ENCODE measurements around the gene OR9Q1. TPM values are rescaled to one million over a fixed set of nuclear protein-coding genes. Genes with fewer than 3 reads are reported as not detected.
"Not testable (repeated sequence)": the region's sequence is repeated elsewhere in the genome, so short reads cannot be mapped to it uniquely, and the experiment has no call there.

Gene OR9Q1
- total RNA-seq, 1 donor from 2014 or later, result not detected

DNA sequence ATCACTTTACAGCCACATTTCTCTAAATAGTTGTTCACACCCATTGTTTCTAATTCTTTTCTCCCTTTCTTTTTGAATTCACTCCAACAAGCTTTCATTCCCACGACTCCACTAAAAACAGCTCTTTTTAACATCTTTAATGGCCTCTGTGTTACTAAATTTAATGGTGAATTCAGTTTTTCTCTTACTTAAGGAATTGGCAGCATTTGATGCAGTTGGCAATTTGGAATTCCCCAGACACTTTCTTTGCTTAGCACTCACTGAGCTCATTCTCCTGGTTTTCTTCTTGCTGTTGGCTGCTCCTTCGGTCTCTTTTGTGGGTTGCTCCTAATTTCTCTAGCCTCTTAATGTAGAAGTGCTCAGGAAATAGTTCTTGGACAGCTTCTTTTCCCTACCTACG, 40.5 kb upstream of the OR9Q1 start:
- intact Hi-C loops (cut with DNase I), result no loop called here
- Histone ChIP-seq H3K9me3 (no peaks in the 10 kb centered on the region), H3K27ac (no peak overlapping the region), H3K4me1 (no peaks in the 10 kb centered on the region), H3K36me3 (no peaks in the 10 kb centered on the region), H3K27me3 (no peaks in the 10 kb centered on the region), H3K4me3 (no peak overlapping the region)
- DNase-seq (ENCODE audit: extremely low spot score in 2 of 2), result no peak
- no peak for TF ChIP-seq POLR2A (IDR thresholded peaks at IDR 0.05)
- TF ChIP-seq, protein P1, sequence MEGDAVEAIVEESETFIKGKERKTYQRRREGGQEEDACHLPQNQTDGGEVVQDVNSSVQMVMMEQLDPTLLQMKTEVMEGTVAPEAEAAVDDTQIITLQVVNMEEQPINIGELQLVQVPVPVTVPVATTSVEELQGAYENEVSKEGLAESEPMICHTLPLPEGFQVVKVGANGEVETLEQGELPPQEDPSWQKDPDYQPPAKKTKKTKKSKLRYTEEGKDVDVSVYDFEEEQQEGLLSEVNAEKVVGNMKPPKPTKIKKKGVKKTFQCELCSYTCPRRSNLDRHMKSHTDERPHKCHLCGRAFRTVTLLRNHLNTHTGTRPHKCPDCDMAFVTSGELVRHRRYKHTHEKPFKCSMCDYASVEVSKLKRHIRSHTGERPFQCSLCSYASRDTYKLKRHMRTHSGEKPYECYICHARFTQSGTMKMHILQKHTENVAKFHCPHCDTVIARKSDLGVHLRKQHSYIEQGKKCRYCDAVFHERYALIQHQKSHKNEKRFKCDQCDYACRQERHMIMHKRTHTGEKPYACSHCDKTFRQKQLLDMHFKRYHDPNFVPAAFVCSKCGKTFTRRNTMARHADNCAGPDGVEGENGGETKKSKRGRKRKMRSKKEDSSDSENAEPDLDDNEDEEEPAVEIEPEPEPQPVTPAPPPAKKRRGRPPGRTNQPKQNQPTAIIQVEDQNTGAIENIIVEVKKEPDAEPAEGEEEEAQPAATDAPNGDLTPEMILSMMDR (IDR thresholded peaks at IDR 0.05), result no peak
- TF ChIP-seq POLR2AphosphoS5 (IDR thresholded peaks at IDR 0.05; ENCODE audit: insufficient read depth in 1 of 2, low read depth in 1 of 2), result no peak

DNA sequence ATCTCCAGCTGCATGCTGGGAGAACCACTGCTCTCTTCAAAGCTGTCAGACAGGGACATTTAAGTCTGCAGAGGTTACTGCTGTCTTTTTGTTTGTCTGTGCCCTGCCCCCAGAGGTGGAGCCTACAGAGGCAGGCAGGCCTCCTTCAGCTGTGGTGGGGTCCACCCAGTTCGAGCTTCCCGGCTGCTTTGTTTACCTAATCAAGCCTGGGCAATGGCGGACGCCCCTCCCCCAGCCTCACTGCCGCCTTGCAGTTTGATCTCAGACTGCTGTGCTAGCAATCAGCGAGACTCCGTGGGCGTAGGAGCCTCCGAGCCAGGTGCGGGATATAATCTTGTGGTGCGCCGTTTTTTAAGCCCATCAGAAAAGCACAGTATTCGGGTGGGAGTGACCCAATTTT, 24.2 kb upstream of the OR9Q1 start:
- H3K36me3 ChIP-seq; intact Hi-C loops (cut with DNase I); H3K27ac ChIP-seq; H3K27me3 ChIP-seq; H3K4me1 ChIP-seq; DNase-seq (ENCODE audit: extremely low spot score in 2 of 2); H3K9me3 ChIP-seq; H3K4me3 ChIP-seq: not testable (repeated sequence)

DNA sequence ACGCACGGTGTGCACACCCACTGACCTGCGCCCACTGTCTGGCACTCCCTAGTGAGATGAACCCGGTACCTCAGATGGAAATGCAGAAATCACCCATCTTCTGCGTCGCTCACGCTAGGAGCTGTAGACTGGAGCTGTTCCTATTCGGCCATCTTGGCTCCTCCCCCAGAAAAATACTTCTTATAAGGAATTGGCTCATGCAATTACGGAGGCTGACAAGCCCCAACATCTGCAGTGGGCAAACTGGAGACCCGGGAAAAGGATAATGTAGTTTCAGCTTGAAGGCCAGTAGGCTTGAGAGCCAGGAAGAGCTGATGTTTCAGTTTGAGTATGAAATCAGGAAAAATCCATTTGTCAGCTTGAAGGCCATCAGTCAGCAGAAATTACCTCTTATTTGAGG, 23.7 kb upstream of the OR9Q1 start:
- H3K27me3 ChIP-seq; H3K4me3 ChIP-seq; intact Hi-C loops (cut with DNase I); H3K27ac ChIP-seq; DNase-seq (ENCODE audit: extremely low spot score in 2 of 2); H3K36me3 ChIP-seq; H3K4me1 ChIP-seq; H3K9me3 ChIP-seq: not testable (repeated sequence)

DNA sequence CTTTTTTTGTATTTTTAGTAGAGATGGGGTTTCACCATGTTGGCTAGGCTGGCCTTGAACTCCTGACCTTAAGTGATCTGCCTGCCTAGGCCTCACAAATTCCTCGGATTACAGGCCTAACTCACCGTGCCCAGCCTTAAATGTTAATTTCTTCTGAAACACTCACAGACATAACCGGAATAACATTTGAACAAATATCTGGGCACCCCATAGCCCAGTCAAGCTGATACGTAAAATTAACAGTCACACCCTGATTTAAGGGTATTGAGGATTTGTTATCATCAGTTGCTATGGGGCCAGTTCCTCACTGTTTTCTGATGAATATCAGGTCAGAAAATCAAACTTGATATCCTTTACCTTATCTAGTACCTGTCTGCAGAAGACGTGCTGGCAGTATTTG, 23.0 kb upstream of the OR9Q1 start:
- DNase-seq (ENCODE audit: extremely low spot score in 2 of 2), result no peak
- Histone ChIP-seq H3K4me3 (no peak overlapping the region), H3K9me3 (no peaks in the 10 kb centered on the region), H3K27ac (no peak overlapping the region), H3K27me3 (no peaks in the 10 kb centered on the region), H3K36me3 (no peaks in the 10 kb centered on the region), H3K4me1 (no peaks in the 10 kb centered on the region)
- TF ChIP-seq, protein P1 (IDR thresholded peaks at IDR 0.05), result no peak
- TF ChIP-seq POLR2A (IDR thresholded peaks at IDR 0.05) (no peak), POLR2AphosphoS5 (IDR thresholded peaks at IDR 0.05; ENCODE audit: insufficient read depth in 1 of 2, low read depth in 1 of 2) (no peak)
- intact Hi-C loops (cut with DNase I), result no loop called here

DNA sequence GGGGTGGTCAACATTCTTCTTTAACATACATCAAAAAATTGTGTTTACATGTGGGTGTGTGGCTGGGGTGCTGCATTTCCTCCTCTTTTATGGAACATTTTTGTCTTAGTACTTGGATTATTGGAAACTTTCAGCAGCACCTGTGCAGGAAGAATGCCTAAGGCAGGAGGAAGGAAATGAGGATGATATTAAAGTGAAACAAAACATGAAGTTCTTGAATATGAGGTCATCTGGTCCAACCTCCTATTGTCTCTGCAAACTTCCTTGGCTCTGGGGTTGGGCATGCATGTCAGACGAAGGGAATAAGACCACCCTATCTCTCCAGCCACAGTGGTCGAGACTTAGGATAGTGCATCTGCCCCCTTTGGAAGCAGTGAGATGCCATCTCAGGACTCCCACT, 20.6 kb upstream of the OR9Q1 start:
- Histone ChIP-seq H3K9me3 (no peaks in the 10 kb centered on the region), H3K4me1 (no peaks in the 10 kb centered on the region), H3K36me3 (no peaks in the 10 kb centered on the region), H3K27me3 (no peaks in the 10 kb centered on the region), H3K27ac (no peak overlapping the region), H3K4me3 (no peak overlapping the region)
- TF ChIP-seq POLR2AphosphoS5 (IDR thresholded peaks at IDR 0.05; ENCODE audit: insufficient read depth in 1 of 2, low read depth in 1 of 2) (no peak), POLR2A (IDR thresholded peaks at IDR 0.05) (no peak)
- TF ChIP-seq, protein P1 (IDR thresholded peaks at IDR 0.05), result no peak
- intact Hi-C loops (cut with DNase I), result no loop called here
- DNase-seq (ENCODE audit: extremely low spot score in 2 of 2), result no peak

DNA sequence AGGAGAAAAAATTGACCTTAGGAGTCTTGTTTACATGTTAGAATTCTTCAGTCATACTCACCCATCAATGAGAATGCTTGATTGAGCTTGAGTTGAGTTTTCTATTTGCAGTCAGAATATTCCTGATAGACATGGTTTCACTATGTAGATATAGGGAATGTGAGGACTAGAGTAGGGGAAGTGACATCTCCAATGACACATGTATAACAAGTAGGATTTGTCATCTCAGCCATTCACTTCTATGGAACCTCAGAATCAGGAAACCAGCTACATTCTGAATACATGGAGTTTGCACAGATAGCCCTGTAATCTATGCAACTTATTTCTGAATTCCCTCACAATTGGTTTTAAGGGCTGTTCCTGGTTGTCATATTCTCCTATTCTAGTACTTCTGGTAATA, 20.1 kb upstream of the OR9Q1 start:
- H3K4me1 ChIP-seq, result no peaks in the 10 kb centered on the region
- intact Hi-C loops (cut with DNase I), result no loop called here
- no peaks in the 10 kb centered on the region for H3K9me3 ChIP-seq
- no peaks in the 10 kb centered on the region for H3K27me3 ChIP-seq
- no peak overlapping the region for H3K4me3 ChIP-seq
- H3K36me3 ChIP-seq, result no peaks in the 10 kb centered on the region
- TF ChIP-seq POLR2A (IDR thresholded peaks at IDR 0.05) (no peak), POLR2AphosphoS5 (IDR thresholded peaks at IDR 0.05; ENCODE audit: insufficient read depth in 1 of 2, low read depth in 1 of 2) (no peak)
- TF ChIP-seq, protein P1 (IDR thresholded peaks at IDR 0.05), result no peak
- DNase-seq (ENCODE audit: extremely low spot score in 2 of 2), result no peak
- H3K27ac ChIP-seq, result no peak overlapping the region

Measured in vagina (tissue), 2 donors.